Measurements from ENCODE around the gene TMEM59.
"Not testable (repeated sequence)": the region's sequence is repeated elsewhere in the genome, so short reads cannot be mapped to it uniquely, and the experiment has no call there.

The TMEM59 gene, protein sequence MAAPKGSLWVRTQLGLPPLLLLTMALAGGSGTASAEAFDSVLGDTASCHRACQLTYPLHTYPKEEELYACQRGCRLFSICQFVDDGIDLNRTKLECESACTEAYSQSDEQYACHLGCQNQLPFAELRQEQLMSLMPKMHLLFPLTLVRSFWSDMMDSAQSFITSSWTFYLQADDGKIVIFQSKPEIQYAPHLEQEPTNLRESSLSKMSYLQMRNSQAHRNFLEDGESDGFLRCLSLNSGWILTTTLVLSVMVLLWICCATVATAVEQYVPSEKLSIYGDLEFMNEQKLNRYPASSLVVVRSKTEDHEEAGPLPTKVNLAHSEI

GRCh38 chr1:54052934-54053744 is at the start of gene TMEM59, which contains the start of gene TCEANC2:
Gene TMEM59 (minus strand): TSS chr1:54053204. CDS start chr1:54053188, 16 bp downstream.
Gene TCEANC2 (plus strand): TSS chr1:54053608. CDS start chr1:54054423, 815 bp downstream.
- peak; percentile 98 for DNase-seq

GRCh38 chr1:54100500-54100899 is 47.5 kb upstream of the TMEM59 start:
- DNase-seq: no peak

- DNase-seq: no peak
These were observed 46.1 kb upstream of the TMEM59 start for GRCh38 chr1:54099061-54099610.

- no peak for DNase-seq
These were observed 43.9 kb upstream of the TMEM59 start for GRCh38 chr1:54096877-54097240.

DNA sequence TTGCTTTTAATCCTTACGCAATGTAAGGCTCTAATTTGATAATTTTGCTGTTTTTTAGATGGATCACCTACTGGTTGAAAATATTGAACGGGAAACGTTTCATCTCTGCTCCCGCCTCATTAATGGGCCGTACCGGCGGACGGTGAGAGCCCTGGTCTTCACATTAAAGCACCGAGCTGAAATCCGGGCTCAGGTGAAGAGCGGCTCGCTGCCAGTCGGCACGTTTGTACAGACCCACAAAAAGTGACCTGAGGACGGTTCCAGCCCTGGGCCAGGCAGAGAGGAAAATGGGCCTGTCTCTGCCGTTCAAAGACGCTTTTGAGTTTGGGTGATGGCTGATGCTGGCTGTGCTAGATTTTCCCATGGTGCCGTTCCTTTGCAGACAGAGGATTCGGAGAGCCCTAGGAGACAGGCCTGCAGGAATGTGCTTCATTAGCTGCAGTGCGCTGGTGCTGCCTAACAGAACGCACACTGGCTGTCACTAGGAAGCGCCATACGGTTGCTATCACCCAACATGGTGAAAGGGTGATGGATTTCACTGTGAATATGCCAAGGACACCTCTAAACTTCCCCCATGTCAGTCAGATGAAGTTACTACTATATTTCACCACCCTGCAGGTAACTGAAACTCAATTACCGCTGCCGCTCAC is 43.3 kb upstream of the TMEM59 start:
- DNase-seq: no peak

GRCh38 chr1:54095546-54096226 is 42.7 kb upstream of the TMEM59 start:
- DNase-seq: no peak

DNA sequence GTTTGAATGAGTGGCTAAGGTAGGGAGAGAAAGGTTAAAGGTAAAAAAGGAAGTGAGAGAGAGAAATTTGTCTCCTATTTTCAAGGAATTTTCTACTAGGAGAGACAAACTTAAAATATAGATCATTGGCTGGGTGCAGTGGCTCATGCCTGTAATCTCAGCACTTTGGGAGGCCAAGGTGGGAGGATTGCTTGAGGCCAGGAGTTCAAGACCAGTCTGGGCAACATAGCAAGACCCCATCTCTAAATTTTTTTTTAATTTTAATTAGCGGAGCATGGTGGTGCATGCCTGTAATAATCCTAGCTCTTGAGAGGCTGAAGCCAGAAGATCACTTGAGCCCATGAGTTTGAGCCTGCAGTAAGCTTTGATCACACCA is 41.7 kb upstream of the TMEM59 start:
- not testable (repeated sequence) for DNase-seq

DNA sequence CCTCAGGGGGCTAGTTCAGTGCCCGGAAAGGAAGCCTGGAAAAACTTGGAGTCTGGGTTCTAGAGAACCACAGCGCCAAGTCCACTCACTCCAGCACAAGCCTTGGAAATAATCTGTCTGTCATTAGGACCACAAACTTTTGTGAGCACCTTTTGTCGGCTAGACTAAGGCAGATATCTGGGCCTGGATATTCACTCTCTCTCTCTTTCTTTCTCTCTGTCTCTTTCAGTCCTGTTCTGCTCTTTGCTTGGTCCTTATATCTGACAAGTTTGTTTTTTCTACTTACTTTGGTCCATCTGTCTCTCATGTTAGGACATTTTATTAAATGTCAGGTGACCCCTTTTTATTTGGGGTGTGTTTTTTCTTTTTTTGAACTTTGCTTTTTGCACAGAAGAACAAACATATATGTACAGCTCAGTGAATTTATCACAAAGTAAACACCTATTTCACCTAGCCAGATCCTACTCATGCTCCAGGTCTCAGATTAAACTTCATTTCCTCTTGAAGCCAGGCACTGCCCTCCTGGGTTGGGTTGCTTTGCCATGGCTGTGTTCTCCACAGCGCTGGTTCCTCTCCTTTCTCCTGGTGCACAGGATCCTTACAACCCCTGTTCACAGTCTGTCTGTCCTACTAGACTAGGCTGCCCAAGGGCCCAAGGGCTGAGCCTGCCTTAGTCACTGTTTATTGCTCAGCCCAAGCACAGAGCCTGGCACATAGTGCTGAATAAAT is 41.2 kb upstream of the TMEM59 start:
- no peak for DNase-seq

DNA sequence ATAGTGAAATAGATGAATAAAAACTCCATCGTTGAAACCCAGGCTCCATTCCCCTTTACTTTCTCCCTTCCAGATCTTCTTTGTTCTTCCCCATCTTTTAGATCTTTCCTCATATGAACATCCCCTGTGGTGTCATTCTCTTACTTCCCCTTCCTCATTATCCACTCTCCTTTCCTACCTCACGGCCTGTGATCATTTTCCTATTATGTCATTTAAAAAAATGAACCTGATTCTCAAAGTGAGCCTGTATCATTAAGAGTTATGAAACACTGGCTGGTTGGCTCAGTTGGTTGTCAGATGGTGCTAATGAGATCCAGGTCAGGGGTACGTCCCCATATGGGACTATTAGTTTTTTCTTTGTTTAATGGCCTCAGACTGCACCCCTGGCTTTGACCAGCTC is 38.7 kb upstream of the TMEM59 start:
- DNase-seq: no peak

DNA sequence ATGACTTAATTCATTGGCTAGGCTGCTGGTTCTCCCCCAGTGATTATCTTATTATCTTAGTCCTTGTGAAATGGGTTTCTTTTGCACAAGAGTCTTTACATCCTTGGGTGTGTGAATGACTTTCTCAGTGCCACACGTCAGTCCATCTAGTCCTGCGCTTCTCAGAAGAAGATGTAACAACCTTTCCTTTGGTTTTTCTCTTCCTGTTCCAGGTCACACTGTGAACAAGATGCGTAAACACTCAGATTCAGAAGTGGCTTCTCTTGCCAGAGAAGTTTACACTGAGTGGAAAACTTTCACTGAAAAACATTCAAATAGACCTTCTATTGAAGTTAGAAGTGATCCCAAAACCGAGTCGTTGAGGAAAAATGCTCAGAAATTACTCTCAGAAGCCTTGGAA is 35.4 kb upstream of the TMEM59 start:
- DNase-seq: no peak

DNA sequence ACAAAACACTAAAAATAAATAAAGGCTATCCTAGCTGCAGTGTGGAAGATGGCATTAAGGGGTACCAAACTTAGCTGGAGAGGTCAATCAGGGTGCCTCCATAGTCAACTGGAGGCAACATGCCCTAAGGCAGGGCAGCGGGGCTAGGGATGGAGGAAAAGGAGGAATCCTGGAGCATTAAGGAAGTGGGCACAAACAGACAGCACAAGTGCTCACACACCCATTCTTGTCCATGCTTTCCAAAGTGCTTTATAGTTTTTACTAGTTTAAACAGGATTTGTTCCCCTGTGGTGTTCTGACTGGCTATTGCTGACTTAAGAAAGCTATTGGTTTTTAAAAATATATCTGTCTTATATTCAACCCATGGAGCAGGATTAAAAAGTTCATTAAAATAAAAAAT is 33.8 kb upstream of the TMEM59 start:
- no peak for DNase-seq

GRCh38 chr1:54084794-54085193 is 31.8 kb upstream of the TMEM59 start:
- DNase-seq: no peak

DNA sequence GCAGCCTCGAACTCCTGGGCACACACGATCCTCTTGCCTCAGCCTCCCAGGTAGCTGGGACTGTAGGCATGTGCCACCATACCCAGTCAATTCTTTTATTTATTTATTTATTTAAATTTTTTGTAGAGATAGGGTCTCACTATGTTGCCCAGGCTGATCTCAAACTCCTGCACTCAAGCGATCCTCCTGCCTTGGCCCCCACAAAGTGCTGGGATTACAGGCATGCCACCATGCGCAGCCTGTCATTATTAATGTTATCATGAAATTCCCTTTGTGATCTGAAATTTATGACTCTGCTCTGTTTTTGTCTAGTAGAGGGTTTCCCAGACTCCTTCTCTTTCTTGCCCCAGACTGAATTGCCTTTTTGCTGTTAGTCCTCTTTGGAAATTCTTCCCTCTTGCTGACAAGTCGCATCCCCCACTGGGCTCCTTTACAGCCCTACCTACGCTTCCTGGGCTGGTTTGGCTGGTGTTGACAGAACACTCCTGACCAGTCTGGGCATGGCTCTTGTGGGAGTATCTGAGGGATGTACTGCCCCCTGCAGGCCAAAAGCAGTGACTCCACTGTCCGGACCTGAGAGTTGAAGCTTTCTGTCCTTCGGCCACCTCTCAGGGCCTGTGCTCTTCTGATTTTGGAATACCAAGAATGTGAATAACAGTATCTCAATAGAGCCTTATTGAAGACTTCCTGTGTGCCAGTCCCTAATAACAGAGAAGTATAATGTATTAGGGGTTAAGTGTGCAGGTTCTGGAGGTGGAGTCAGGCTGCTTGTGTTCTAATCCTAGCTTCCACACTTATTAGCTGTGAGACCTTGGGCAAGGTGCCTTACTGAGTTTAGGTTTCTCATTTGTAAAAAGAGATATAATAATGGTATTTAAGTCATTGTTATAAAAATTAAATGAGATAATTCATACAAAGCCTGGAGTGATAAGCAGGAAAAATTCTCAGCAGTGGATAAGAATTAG is 28.6 kb upstream of the TMEM59 start:
- peak; percentile 66 for DNase-seq

GRCh38 chr1:54080598-54081049 is 27.6 kb upstream of the TMEM59 start:
- no peak for DNase-seq

- no peak for DNase-seq
These were observed 24.4 kb upstream of the TMEM59 start for GRCh38 chr1:54077359-54077758.

GRCh38 chr1:54070171-54070837 is 17.3 kb upstream of the TMEM59 start:
- DNase-seq: peak; percentile 90

DNA sequence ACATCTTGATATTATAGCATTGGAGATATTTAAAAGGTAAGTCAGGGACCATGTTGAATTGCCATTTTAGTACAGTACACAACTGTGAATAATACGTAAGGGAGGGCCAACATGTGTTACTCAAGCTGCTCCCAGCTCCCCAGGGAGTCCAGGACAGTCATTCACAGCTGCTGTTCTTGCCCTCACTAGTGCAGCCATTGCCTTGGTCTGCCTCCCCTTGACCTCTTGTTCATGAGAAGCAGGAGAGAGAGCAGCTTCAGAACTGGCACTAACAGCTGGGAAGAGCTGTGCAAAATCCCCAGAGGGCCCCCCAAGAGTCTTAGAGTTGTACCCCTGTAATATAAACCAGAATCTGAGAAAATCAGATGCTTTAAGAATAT is 16.8 kb upstream of the TMEM59 start:
- peak; percentile 90 for DNase-seq

DNA sequence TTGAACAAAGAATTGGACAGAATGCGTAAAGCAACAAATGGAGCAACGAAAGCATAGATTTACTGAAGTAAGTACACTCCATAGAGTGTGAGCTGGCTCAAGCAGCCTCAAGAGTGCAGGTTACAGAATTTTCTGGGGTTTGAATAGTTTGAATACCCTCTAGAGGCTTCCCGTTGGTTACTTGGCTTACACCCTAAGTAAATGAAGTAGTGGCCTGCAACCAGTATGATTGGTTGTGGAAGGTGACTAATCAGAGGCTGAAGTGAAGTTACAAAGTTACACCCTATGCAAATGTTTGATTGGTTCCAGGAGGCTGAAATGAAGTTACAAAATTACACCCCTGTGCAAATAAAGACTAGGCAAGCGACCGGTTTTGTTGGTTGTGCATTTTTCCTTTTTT is 11.3 kb upstream of the TMEM59 start:
- DNase-seq: no peak

GRCh38 chr1:54054438-54054749 is 1.4 kb upstream of the TMEM59 start:
- no peak for DNase-seq

- DNase-seq: no peak
These were observed 887 bp upstream of the TMEM59 start for GRCh38 chr1:54053745-54054437.
